GM12873 (cell line): ENCODE results near the gene CTNNA3.

Source experiments
- TF ChIP-seq, protein P1 (sequence below): IDR thresholded peaks from 2 replicates; pipeline ENCODE4 v1.5.1; 2012; ENCODE audit warnings: low read depth, mild to moderate bottlenecking, moderate library complexity, low read length, control low read depth; ENCODE audit not compliant: insufficient read depth; ENCODE audit errors: missing control alignments

CTNNA3 gene

DNA sequence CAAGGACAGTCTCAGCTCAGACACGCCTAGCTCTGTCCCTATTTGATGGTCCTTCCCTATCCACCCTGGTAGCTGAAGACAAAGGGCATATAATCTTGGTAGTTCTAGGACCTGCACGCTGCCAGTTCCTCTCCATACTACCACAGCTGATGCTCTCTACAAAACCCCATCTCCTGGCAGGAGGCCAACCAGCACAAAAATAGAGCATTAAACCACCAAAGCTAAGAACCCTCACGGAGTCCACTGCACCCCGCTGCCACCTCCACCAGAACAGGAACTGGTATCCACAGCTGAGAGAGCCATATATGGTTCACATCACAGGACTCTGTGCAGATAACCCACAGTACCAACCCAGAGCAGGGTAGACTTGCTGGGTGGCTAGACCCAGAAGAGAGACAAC, 470.8 kb downstream of the CTNNA3 start:
- TF ChIP-seq, protein P1, sequence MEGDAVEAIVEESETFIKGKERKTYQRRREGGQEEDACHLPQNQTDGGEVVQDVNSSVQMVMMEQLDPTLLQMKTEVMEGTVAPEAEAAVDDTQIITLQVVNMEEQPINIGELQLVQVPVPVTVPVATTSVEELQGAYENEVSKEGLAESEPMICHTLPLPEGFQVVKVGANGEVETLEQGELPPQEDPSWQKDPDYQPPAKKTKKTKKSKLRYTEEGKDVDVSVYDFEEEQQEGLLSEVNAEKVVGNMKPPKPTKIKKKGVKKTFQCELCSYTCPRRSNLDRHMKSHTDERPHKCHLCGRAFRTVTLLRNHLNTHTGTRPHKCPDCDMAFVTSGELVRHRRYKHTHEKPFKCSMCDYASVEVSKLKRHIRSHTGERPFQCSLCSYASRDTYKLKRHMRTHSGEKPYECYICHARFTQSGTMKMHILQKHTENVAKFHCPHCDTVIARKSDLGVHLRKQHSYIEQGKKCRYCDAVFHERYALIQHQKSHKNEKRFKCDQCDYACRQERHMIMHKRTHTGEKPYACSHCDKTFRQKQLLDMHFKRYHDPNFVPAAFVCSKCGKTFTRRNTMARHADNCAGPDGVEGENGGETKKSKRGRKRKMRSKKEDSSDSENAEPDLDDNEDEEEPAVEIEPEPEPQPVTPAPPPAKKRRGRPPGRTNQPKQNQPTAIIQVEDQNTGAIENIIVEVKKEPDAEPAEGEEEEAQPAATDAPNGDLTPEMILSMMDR: no peak

DNA sequence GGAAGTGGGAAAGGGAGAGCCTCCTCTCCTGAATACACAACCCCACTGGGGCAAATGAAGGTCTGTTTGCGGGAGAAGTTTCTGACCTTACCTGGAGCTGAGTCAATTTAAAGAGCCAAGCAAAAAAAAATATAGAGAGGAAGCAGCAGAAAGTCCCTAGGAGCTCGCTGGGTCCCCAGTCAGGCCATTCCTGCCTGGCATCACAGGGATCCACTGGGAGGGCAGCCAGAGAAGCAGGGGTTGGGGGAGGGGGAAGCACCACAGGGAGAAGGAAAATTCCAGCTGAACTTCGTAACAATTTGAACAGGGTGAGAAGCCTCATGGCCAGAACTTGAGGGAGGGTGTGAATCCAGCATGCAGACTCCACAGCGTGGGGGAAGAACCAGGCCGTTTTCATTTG, 471.4 kb downstream of the CTNNA3 start:
- TF ChIP-seq, protein P1: no peak

DNA sequence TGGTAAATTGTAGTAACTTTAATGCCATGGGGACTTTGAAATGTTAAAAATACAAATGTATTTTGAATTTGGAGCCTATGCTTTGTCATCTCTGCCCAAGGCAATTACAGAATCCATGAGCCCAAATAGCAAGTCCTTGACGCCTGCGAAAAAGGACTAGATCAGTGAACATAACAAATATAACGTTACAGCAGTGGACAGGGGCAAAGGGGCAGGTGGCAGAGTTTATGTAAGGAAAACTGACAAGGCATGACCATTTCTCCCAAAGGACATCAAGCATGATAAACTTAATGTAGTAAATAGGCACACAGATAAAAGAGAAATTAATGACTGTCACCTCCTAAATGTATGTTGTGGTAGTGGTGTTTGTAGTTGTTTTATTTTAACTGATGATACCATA, 473.1 kb downstream of the CTNNA3 start:
- TF ChIP-seq, protein P1: no peak

DNA sequence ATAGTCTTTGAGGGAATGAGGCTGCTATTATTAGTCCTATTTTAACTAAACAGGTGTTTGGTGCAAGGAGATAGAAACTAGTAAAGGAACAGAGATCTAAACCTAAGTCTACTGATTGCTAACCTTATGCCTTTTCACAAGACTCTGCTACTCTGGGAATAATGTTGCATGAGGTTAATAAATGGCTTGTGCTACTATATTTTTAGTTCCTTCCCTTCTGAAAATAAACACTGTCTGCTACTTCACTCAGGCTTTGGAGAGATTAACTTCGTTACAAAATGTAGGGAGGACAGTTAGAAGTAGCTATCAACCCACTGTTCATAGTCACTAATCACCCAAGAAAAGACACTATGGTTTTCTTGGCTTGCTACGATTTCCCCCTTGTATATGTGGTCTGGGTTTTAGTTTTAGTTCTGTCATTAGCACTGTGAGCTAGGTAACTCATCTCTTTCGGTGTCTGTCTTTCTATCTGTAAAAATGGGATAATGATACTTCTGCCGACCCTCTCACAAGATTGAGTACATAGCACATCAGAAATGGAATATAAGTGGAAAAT, 474.0 kb downstream of the CTNNA3 start:
- TF ChIP-seq, protein P1: no peak

DNA sequence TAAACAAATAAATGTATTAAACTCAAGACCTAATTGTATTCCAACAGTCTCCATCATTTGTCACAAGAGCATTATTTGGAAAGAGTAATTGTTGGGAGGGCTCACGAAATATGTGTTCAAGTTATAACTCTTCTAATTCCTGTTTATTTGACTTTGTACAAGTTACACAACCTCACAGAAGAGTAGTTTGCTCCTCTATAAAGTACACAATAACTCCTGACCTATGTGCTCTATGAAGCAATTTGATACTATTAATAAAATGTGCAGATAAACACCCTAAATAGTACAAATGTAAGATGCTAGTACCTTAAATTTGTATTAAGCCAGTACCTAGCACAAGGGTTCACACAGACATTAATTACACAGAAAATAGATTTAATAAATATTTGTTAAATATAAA, 484.3 kb downstream of the CTNNA3 start:
- TF ChIP-seq, protein P1: no peak

DNA sequence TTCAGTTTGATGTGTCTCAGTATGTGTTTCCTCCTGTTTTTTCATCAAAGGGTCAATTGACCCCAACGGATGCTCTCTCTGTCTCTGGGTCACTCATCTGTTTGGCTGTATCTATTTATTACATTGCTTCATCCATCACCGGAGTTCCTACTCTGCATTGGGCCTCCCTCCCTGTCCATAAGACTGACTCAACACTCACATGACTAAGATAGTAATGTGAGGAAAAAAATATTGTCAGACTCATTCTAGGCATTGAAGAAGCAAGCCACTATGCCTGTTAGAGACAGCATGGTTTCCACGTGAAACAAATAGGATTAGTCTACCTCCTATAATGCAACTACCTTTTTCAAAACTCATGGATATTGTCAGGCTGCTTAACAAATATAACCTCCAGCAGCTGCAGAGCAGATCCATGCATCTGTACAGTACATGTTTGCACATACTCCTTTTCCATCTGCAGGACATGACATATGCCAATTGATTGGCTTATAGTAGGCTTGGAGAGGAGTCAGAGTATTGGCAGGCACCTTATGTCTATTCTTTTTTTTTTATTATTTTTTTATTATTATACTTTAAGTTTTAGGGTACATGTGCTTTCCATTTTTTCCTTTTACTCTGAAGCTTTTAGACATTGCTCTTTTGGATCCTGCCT, 495.0 kb downstream of the CTNNA3 start:
- TF ChIP-seq, protein P1: no peak

DNA sequence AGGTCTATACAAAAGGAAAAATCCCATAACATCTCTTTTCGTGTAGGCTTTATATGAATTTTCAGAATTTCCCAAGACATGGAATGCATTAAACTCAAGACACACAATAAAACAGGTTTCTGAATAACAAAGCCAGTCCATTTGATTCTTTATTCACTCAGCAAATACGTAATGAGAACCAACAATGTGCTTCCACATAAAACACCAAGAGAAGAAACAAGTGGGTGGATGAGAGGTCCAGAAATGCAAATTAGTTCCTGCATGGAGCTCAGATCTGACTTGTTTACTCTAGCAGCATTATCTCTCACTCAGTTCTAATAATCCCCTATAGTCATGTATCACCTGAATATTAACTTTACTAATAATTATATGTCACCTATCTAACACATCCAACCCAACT, 520.6 kb downstream of the CTNNA3 start:
- TF ChIP-seq, protein P1: no peak
